Measurements from ENCODE around the gene FUT3. TPM values are rescaled to one million over a fixed set of nuclear protein-coding genes. Genes with fewer than 3 reads are reported as not detected.

Gene FUT3
- total and polyA plus RNA-seq, 4 donors, result 0.25 to 0.47 (median 0.27) TPM; not detected in 1

GRCh38 chr19:5893907-5894703, 42.9 kb upstream of the FUT3 start (continued):
- TF ChIP-seq CTCF (IDR thresholded peaks at IDR 0.05; ENCODE audit: low read depth, low read length, missing input control), result no peak
- TF ChIP-seq FOXA2 (IDR thresholded peaks at IDR 0.05), result no peak
- TF ChIP-seq FOXA1 (IDR thresholded peaks at IDR 0.05), result no peak

- WGBS, result 82% methylated on average over 13 of the region's 13 CpGs
- TF ChIP-seq SP1 (IDR thresholded peaks at IDR 0.05), result no peak
- no peak for TF ChIP-seq RXRA (IDR thresholded peaks at IDR 0.05)
- TF ChIP-seq HNF4A (conservative IDR thresholded peaks at IDR 0.05), result no peak
- no peak for TF ChIP-seq FOXA2 (IDR thresholded peaks at IDR 0.05)
- no peak for TF ChIP-seq HNF4G (IDR thresholded peaks at IDR 0.05)
- TF ChIP-seq YY1 (IDR thresholded peaks at IDR 0.05), result no peak
- no peak for TF ChIP-seq REST (IDR thresholded peaks at IDR 0.05)
- no peak for TF ChIP-seq MAX (IDR thresholded peaks at IDR 0.05)
- Histone ChIP-seq H3K27ac (ENCODE audit: low read depth in 1 of 2, low read length in 2 of 2) (no peak overlapping the region), H3K36me3 (ENCODE audit: control insufficient read depth in 4 of 4, insufficient read depth in 3 of 4, low read depth in 1 of 4, low read length in 3 of 4) (peaks cover 6 to 22% (median 9%) of the 10 kb centered on the region in 4 donors), H3K9me3 (ENCODE audit: control insufficient read depth in 4 of 4, low read length in 3 of 4) (no peaks in the 10 kb centered on the region), H3K4me1 (ENCODE audit: control insufficient read depth in 4 of 4, insufficient read depth in 4 of 4, low read length in 3 of 4) (peaks cover 0 to 11% (median 3%) of the 10 kb centered on the region in 4 donors), H3K27me3 (ENCODE audit: control insufficient read depth in 4 of 4, insufficient read depth in 4 of 4, low read length in 3 of 4) (no peaks in the 10 kb centered on the region), H3K4me3 (ENCODE audit: low read depth in 1 of 3, low read length in 3 of 3) (no peak overlapping the region), H3K9ac (ENCODE audit: low read depth in 1 of 2, low read length in 2 of 2) (no peak overlapping the region)
- no peak for DNase-seq (ENCODE audit: low spot score)
Measured at GRCh38 chr19:5893296-5893903, 42.2 kb upstream of the FUT3 start.

GRCh38 chr19:5892772-5893275, 41.6 kb upstream of the FUT3 start:
- 57% methylated on average over 15 of the region's 15 CpGs for WGBS
- no peak overlapping the region for H3K9ac ChIP-seq (ENCODE audit: low read depth in 1 of 2, low read length in 2 of 2)
- H3K4me1 ChIP-seq (ENCODE audit: control insufficient read depth in 4 of 4, insufficient read depth in 4 of 4, low read length in 3 of 4), result peaks cover 0 to 11% (median 3%) of the 10 kb centered on the region in 4 donors
- H3K4me3 ChIP-seq (ENCODE audit: low read depth in 1 of 3, low read length in 3 of 3), result no peak overlapping the region
- TF ChIP-seq HNF4G (IDR thresholded peaks at IDR 0.05), result no peak
- TF ChIP-seq GABPA (IDR thresholded peaks at IDR 0.05 in 1 of 2, conservative IDR thresholded peaks at IDR 0.05 in 1 of 2), result no peak
- H3K36me3 ChIP-seq (ENCODE audit: control insufficient read depth in 4 of 4, insufficient read depth in 3 of 4, low read depth in 1 of 4, low read length in 3 of 4), result peaks cover 6 to 22% (median 9%) of the 10 kb centered on the region in 4 donors
- no peak for DNase-seq (ENCODE audit: low spot score)
- H3K27me3 ChIP-seq (ENCODE audit: control insufficient read depth in 4 of 4, insufficient read depth in 4 of 4, low read length in 3 of 4), result no peaks in the 10 kb centered on the region
- no peaks in the 10 kb centered on the region for H3K9me3 ChIP-seq (ENCODE audit: control insufficient read depth in 4 of 4, low read length in 3 of 4)
- no peak overlapping the region for H3K27ac ChIP-seq (ENCODE audit: low read depth in 1 of 2, low read length in 2 of 2)
